ENCODE data around the gene TAOK1. TPM values are rescaled to one million over a fixed set of nuclear protein-coding genes. Genes with fewer than 3 reads are reported as not detected.

Gene TAOK1
- total RNA-seq, 1 donor from 2014 or later, result 32.1 TPM

DNA sequence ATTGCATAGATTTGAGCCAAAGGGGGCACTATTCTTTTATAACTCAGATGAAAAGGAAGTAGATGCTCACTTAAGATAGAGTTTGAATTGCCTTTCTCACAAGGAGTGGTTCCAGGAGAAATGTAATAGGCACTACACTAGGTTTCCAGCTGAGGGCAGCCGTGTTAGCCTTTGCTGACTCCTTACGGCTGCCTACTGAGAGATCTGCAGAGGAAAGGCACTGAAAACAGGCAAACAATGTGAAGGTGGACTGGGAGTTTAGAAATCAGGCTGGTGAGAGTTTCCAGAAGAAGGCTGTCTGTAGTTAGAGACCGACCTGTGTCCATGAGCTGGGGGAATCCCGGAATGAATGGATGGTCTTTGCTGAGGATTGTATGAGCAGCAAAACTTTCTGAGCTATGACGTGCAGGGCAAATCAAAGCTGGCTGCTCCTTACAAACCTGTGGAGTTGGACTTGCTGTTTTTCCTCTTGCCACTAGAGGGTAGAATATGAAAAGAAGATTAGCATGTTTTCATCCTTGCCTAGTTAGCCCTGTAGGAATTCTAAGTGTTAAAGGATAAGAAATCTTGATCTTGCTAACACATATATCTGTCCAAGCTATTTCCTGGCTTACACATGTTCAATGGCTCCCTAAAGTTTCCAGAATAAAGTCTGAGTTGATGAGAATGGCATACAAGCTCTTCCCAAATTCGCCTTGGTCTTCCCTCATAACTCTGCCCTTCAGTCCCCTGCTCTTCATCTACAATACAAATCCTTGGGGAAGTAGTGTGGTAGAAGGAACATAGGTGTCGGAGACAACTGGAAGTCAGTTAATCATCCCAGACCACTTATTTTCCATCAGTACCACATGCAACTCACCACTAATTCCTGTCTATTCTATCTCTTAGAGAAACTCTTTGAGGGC is 20.1 kb upstream of the TAOK1 start:
- peak; percentile 83 for DNase-seq (ENCODE audit: low read depth)
- TF ChIP-seq, protein P1, sequence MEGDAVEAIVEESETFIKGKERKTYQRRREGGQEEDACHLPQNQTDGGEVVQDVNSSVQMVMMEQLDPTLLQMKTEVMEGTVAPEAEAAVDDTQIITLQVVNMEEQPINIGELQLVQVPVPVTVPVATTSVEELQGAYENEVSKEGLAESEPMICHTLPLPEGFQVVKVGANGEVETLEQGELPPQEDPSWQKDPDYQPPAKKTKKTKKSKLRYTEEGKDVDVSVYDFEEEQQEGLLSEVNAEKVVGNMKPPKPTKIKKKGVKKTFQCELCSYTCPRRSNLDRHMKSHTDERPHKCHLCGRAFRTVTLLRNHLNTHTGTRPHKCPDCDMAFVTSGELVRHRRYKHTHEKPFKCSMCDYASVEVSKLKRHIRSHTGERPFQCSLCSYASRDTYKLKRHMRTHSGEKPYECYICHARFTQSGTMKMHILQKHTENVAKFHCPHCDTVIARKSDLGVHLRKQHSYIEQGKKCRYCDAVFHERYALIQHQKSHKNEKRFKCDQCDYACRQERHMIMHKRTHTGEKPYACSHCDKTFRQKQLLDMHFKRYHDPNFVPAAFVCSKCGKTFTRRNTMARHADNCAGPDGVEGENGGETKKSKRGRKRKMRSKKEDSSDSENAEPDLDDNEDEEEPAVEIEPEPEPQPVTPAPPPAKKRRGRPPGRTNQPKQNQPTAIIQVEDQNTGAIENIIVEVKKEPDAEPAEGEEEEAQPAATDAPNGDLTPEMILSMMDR (IDR thresholded peaks at IDR 0.05; ENCODE audit: insufficient read depth, low read length, severe bottlenecking), result peak; percentile 54
- FAIRE-seq, result peak; percentile 88
- H3K4me3 ChIP-seq (ENCODE audit: low read depth, low read length), result no peak overlapping the region
- H3K27me3 ChIP-seq (ENCODE audit: control insufficient read depth, insufficient read depth, low read length), result no peaks in the 10 kb centered on the region
- no peaks in the 10 kb centered on the region for H3K36me3 ChIP-seq (ENCODE audit: control insufficient read depth, insufficient read depth, low read length)

DNA sequence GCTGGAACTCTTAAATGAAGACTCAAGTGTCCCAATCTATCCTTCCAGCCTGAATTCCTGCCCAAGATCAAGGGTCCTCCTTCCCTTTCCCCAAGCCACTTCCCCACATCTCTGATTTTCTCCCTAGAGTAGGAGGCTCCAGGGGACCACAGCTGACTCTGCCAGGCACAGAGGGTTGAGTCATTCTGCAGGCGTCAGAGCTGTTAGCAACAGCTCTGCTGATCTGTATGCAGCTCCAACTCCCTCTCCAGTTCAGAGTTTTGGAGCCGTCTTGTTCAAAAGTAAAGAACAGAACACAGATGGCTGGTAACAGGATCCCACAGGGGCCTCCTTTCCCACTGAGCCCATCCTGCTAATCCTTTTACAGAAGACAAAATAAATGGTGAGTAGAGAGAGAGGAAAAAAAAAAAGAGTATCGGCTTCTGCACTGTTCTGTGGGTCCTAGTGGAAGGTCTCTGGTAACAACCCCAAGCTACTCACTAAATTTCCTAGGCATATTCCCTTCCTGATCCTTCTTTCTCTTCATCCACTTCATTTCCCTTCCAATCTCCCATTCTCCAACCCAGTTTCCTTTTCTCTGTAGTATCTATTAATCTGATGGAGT is 13.4 kb upstream of the TAOK1 start:
- DNase-seq (ENCODE audit: low read depth) (peak; percentile 49), FAIRE-seq (no peak)
- TF ChIP-seq, protein P1 (IDR thresholded peaks at IDR 0.05; ENCODE audit: insufficient read depth, low read length, severe bottlenecking), result no peak
- H3K4me3 ChIP-seq (ENCODE audit: low read depth, low read length), result no peak overlapping the region
- H3K27me3 ChIP-seq (ENCODE audit: control insufficient read depth, insufficient read depth, low read length), result no peaks in the 10 kb centered on the region
- H3K36me3 ChIP-seq (ENCODE audit: control insufficient read depth, insufficient read depth, low read length), result no peaks in the 10 kb centered on the region

DNA sequence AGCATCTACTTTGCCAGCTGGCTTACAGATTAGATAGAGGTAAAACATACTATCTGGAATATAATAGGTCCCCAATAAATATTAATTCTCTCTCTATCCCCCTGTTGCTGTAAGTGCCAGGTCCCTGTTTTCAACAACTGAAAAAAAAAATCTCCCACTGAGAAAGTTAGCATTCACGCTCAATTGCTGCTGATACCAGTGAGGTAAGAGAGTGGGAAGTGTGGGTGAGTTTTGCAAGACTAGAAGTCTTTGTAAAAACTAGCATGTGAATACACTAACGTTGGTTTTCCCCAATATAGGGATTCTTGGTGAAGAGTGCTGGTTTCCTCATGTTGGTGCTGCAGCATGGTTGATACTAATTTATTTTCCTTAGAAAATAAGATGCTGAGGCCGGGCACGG is 11.7 kb upstream of the TAOK1 start:
- TF ChIP-seq, protein P1 (IDR thresholded peaks at IDR 0.05; ENCODE audit: insufficient read depth, low read length, severe bottlenecking), result no peak
- no peaks in the 10 kb centered on the region for H3K27me3 ChIP-seq (ENCODE audit: control insufficient read depth, insufficient read depth, low read length)
- FAIRE-seq (no peak), DNase-seq (ENCODE audit: low read depth) (no peak)
- H3K4me3 ChIP-seq (ENCODE audit: low read depth, low read length), result no peak overlapping the region
- H3K36me3 ChIP-seq (ENCODE audit: control insufficient read depth, insufficient read depth, low read length), result no peaks in the 10 kb centered on the region

DNA sequence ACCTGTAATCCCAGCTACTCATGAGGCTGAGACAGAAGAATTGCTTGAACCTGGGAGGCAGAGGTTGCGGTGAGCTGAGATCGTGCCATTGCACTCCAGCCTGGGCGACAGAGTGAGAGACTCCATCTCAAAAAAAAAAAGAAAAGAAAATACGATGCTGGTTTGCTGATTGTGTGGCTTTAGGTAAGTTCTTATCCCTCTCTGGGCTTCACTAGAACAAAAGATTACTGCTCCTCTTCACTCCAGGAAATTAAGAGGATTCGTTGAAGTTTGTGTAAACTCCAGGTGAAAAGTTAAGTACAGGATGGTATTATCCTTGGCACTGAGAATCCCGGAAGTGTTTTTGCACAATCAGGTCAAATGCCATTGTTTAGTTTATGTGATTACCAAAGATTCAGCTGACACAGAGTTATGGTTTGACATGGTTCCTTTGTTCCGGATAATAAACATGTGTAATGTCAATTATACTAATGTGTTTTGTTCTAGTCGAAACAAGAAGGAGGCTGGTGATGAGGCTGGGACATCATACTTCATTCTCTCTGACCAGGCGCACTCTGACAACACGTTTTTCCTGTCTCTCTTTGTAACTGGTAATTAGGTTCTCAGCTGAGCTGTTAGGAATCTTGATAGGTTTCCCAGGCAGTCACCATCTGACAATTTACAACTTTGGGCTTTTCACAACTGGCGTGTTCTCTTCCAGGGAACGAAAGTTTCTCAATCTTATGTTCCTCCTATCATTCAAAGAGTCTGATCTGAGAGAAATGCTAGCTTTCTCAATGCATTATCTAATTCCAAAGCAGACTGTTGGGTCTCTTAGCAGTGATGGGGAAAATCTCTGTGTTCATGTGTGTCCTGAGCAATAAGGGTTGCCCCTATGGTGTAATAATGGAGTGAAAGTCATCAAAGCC is 10.8 kb upstream of the TAOK1 start:
- FAIRE-seq (no peak), DNase-seq (ENCODE audit: low read depth) (peak; percentile 35)
- no peaks in the 10 kb centered on the region for H3K36me3 ChIP-seq (ENCODE audit: control insufficient read depth, insufficient read depth, low read length)
- TF ChIP-seq, protein P1 (IDR thresholded peaks at IDR 0.05; ENCODE audit: insufficient read depth, low read length, severe bottlenecking), result no peak
- no peaks in the 10 kb centered on the region for H3K27me3 ChIP-seq (ENCODE audit: control insufficient read depth, insufficient read depth, low read length)
- H3K4me3 ChIP-seq (ENCODE audit: low read depth, low read length), result no peak overlapping the region

DNA sequence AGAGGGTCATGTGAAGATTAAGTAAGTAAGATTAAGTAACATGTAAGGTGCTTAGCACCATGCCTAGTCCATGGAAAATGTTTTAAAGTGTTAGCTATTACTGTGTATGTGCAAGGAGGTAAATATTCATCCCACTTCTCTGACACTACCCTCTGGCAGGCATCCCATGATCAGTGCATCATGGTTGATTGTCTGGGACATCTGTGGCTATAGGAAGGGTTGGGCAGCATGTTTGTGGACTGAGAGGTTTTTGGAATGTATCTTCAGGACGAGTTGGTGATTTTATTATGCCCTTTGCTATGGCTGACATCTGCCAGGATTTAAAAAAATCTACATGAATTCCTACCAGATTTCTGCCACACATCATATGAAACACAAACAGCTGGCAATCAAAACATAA is 6.5 kb upstream of the TAOK1 start:
- FAIRE-seq, result no peak

More for the DNA sequence above, 6.5 kb upstream of the TAOK1 start:
- Histone ChIP-seq H3K27me3 (ENCODE audit: control insufficient read depth, insufficient read depth, low read length) (no peaks in the 10 kb centered on the region), H3K4me3 (ENCODE audit: low read depth, low read length) (no peak overlapping the region), H3K36me3 (ENCODE audit: control insufficient read depth, insufficient read depth, low read length) (no peaks in the 10 kb centered on the region)
- DNase-seq (ENCODE audit: low read depth), result peak; percentile 48
- TF ChIP-seq, protein P1 (IDR thresholded peaks at IDR 0.05; ENCODE audit: insufficient read depth, low read length, severe bottlenecking), result no peak

All from bronchial epithelial cell (primary cell).